Trophoblast cell (in vitro differentiated cells and primary cell): ENCODE results near the gene MS4A6A.
A peak's percentile ranks its signal among the peaks of the same experiment; 100 is the strongest.
"Not testable (repeated sequence)": the region's sequence is repeated elsewhere in the genome, so short reads cannot be mapped to it uniquely, and the experiment has no call there.

Experiments
- DNase-seq, 2 donors: peaks; one replicate each; pipeline ENCODE4 v3.0.0-alpha.2; 2016
- H2AFZ ChIP-seq: 2 replicates; pipeline ENCODE4 v1.6.1; 2013; ENCODE audit warnings: low read length, moderate library complexity, mild to moderate bottlenecking; ENCODE audit not compliant: insufficient read depth, poor library complexity
- H2AK5ac ChIP-seq: 2 replicates; pipeline ENCODE4 v1.6.1; 2013; ENCODE audit warnings: mild to moderate bottlenecking, low read length
- H2BK120ac ChIP-seq: 2 replicates; pipeline ENCODE4 v1.6.1; 2013; ENCODE audit warnings: low read length, mild to moderate bottlenecking, moderate library complexity; ENCODE audit not compliant: insufficient read depth, poor library complexity
- H2BK12ac ChIP-seq: 2 replicates; pipeline ENCODE4 v1.6.1; 2013; ENCODE audit warnings: mild to moderate bottlenecking, low read length, moderate library complexity
- H2BK5ac ChIP-seq: 2 replicates; pipeline ENCODE4 v1.6.1; 2013; ENCODE audit warnings: low read length, low read depth, moderate library complexity, mild to moderate bottlenecking; ENCODE audit not compliant: poor library complexity
- H3K14ac ChIP-seq: 2 replicates; pipeline ENCODE4 v1.6.1; 2013; ENCODE audit warnings: mild to moderate bottlenecking, low read length
- H3K18ac ChIP-seq: 2 replicates; pipeline ENCODE4 v1.6.1; 2013; ENCODE audit warnings: mild to moderate bottlenecking, low read length
- H3K23ac ChIP-seq: 2 replicates; pipeline ENCODE4 v1.6.1; 2013; ENCODE audit warnings: low read length
- H3K27ac ChIP-seq: 2 replicates; pipeline ENCODE4 v1.5.1; 2013; ENCODE audit warnings: low read depth, mild to moderate bottlenecking, inconsistent platforms, low read length, moderate library complexity
- H3K27me3 ChIP-seq: 2 replicates; pipeline ENCODE4 v1.6.1; 2013; ENCODE audit warnings: inconsistent platforms, mild to moderate bottlenecking, low read length, moderate library complexity; ENCODE audit not compliant: insufficient read depth
- H3K36me3 ChIP-seq, 2 experiments: 1 replicate in 1 of 2; 2 replicates in 1 of 2; pipeline ENCODE4 v1.6.1; 2013; ENCODE audit warnings: low read length in 2 of 2, mild to moderate bottlenecking in 2 of 2, moderate library complexity in 1 of 2; ENCODE audit not compliant: insufficient read depth in 2 of 2, control insufficient read depth in 1 of 2
- H3K4ac ChIP-seq: 2 replicates; pipeline ENCODE4 v1.6.1; 2013; ENCODE audit warnings: low read depth, mild to moderate bottlenecking, low read length, moderate library complexity
- H3K4me1 ChIP-seq, 2 experiments: 1 replicate in 1 of 2; 2 replicates in 1 of 2; pipeline ENCODE4 v1.6.1; 2013; ENCODE audit warnings: low read length in 2 of 2, mild to moderate bottlenecking in 2 of 2, moderate library complexity in 1 of 2; ENCODE audit not compliant: insufficient read depth in 2 of 2, control insufficient read depth in 1 of 2
- H3K4me2 ChIP-seq: 2 replicates; pipeline ENCODE4 v1.6.1; 2013; ENCODE audit warnings: inconsistent platforms, mild to moderate bottlenecking, low read length, moderate library complexity
- H3K4me3 ChIP-seq: 2 replicates; pipeline ENCODE4 v1.5.1; 2013; ENCODE audit warnings: mild to moderate bottlenecking, low read depth, low read length, inconsistent platforms
- H3K79me1 ChIP-seq: one replicate; pipeline ENCODE4 v1.6.1; 2013; ENCODE audit warnings: low read length
- H3K79me2 ChIP-seq: 2 replicates; pipeline ENCODE4 v1.6.1; 2013; ENCODE audit warnings: low read length, mild to moderate bottlenecking; ENCODE audit not compliant: control insufficient read depth, insufficient read depth, poor library complexity
- H3K9ac ChIP-seq: 2 replicates; pipeline ENCODE4 v1.6.1; 2013; ENCODE audit warnings: mild to moderate bottlenecking, low read length
- H3K9me3 ChIP-seq: 2 replicates; pipeline ENCODE4 v1.6.1; 2013; ENCODE audit warnings: low read depth, mild to moderate bottlenecking, control low read depth, inconsistent platforms, low read length; ENCODE audit not compliant: insufficient read depth
- H4K12ac ChIP-seq: 2 replicates; pipeline ENCODE4 v1.6.1; 2013; ENCODE audit warnings: low read depth, mild to moderate bottlenecking, low read length, moderate library complexity
- H4K8ac ChIP-seq: 2 replicates; pipeline ENCODE4 v1.6.1; 2013; ENCODE audit warnings: low read depth, mild to moderate bottlenecking, low read length, moderate library complexity
- H4K91ac ChIP-seq: one replicate; pipeline ENCODE4 v1.6.1; 2013; ENCODE audit warnings: low read depth, mild to moderate bottlenecking, low read length, moderate library complexity
- WGBS: extraction: QIAGEN DNeasy Blood & Tissue Kit; methylation state at CpG from one replicate; pipeline ENCODE4 v1.1.7; 2013; ENCODE audit warnings: missing lambda C conversion rate; ENCODE audit not compliant: insufficient read length, insufficient coverage; ENCODE audit errors: extremely low coverage; 5-methylcytosine and 5-hydroxymethylcytosine counted together

Gene MS4A6A

GRCh38 chr11:60193687-60194433, 11.0 kb upstream of the MS4A6A start:
- Histone ChIP-seq H2BK5ac (no peak overlapping the region), H3K9me3 (no peaks in the 10 kb centered on the region), H2AFZ (no peak overlapping the region), H4K8ac (no peak overlapping the region), H3K27me3 (no peaks in the 10 kb centered on the region), H3K18ac (no peak overlapping the region), H3K79me2 (no peaks in the 10 kb centered on the region), H2BK12ac (no peak overlapping the region), H3K79me1 (no peaks in the 10 kb centered on the region), H2AK5ac (no peak overlapping the region), H3K4me1 (no peaks in the 10 kb centered on the region), H3K36me3 (no peaks in the 10 kb centered on the region), H3K27ac (no peak overlapping the region), H3K4ac (no peak overlapping the region), H2BK120ac (no peak overlapping the region), H3K4me3 (no peak overlapping the region), H4K12ac (no peak overlapping the region), H3K23ac (no peak overlapping the region), H3K14ac (no peak overlapping the region), H3K4me2 (no peak overlapping the region), H4K91ac (no peak overlapping the region), H3K9ac (no peak overlapping the region)
- peak; percentile 35 to 73 for DNase-seq
- no CpG with 5 or more reads among the region's 1 CpG for WGBS

GRCh38 chr11:60192564-60192963, 9.7 kb upstream of the MS4A6A start:
- no CpG with 5 or more reads among the region's 4 CpGs for WGBS
- H4K12ac ChIP-seq, H2BK120ac ChIP-seq, H3K27ac ChIP-seq, H4K91ac ChIP-seq, H3K23ac ChIP-seq, H3K9me3 ChIP-seq, H3K27me3 ChIP-seq, H2AK5ac ChIP-seq, H2BK5ac ChIP-seq, H2BK12ac ChIP-seq, DNase-seq, H3K4me2 ChIP-seq, H4K8ac ChIP-seq, H3K14ac ChIP-seq, H3K18ac ChIP-seq, H3K4me3 ChIP-seq, H3K79me2 ChIP-seq, H3K79me1 ChIP-seq, H3K4me1 ChIP-seq, H3K36me3 ChIP-seq, H2AFZ ChIP-seq, H3K9ac ChIP-seq, H3K4ac ChIP-seq: not testable (repeated sequence)

GRCh38 chr11:60188481-60188880, 5.6 kb upstream of the MS4A6A start:
- not testable (repeated sequence) for H3K9ac ChIP-seq, H3K4ac ChIP-seq, H3K4me2 ChIP-seq, H4K8ac ChIP-seq, H3K36me3 ChIP-seq, H3K9me3 ChIP-seq, H2AFZ ChIP-seq, H4K12ac ChIP-seq, H3K14ac ChIP-seq, H2BK12ac ChIP-seq, H2AK5ac ChIP-seq, DNase-seq, H3K79me1 ChIP-seq, H3K79me2 ChIP-seq, H2BK5ac ChIP-seq, H3K4me1 ChIP-seq, H3K27me3 ChIP-seq, H4K91ac ChIP-seq, H3K18ac ChIP-seq, H3K27ac ChIP-seq, H3K4me3 ChIP-seq, H3K23ac ChIP-seq, H2BK120ac ChIP-seq
- no CpG with 5 or more reads among the region's 3 CpGs for WGBS

- H3K27me3 ChIP-seq, H2BK5ac ChIP-seq: not testable (repeated sequence)
Measured at GRCh38 chr11:60186128-60186527, 3.2 kb upstream of the MS4A6A start.

More at GRCh38 chr11:60186128-60186527, 3.2 kb upstream of the MS4A6A start:
- H2BK120ac ChIP-seq, H3K23ac ChIP-seq, H3K18ac ChIP-seq, H3K79me1 ChIP-seq, DNase-seq, H4K12ac ChIP-seq, H3K14ac ChIP-seq, H3K9ac ChIP-seq, H4K91ac ChIP-seq, H3K4me3 ChIP-seq, H3K4me2 ChIP-seq, H2BK12ac ChIP-seq, H3K79me2 ChIP-seq, H2AK5ac ChIP-seq, H3K36me3 ChIP-seq, H2AFZ ChIP-seq, H3K4ac ChIP-seq, H3K9me3 ChIP-seq, H3K4me1 ChIP-seq, H4K8ac ChIP-seq: not testable (repeated sequence)
- no CpG with 5 or more reads among the region's 2 CpGs for WGBS
- H3K27ac ChIP-seq = peak overlapping the region; percentile 8
